Measurements from ENCODE around the gene HFE. TPM values are rescaled to one million over a fixed set of nuclear protein-coding genes. Genes with fewer than 3 reads are reported as not detected.

The HFE gene
- total RNA-seq, 2 experiments from 2014 or later: 0.69 to 0.72 TPM

- BruUV-seq (replicated peaks): no TSS peak
- Histone ChIP-seq H3K4me3 (ENCODE audit: low read depth, low read length, poor library complexity, severe bottlenecking) (no peak overlapping the region), H3K4me1 (ENCODE audit: insufficient read depth, low read length, poor library complexity, severe bottlenecking) (peaks cover 6% of the 10 kb centered on the region), H3K4me2 (ENCODE audit: low read length) (no peak overlapping the region), H3K9me3 (ENCODE audit: low read length) (no peaks in the 10 kb centered on the region), H3K9me2 (ENCODE audit: insufficient read depth, low read length) (no peaks in the 10 kb centered on the region), H3K36me3 (ENCODE audit: insufficient read depth, low read length) (no peaks in the 10 kb centered on the region), H2AFZ (ENCODE audit: low read length) (no peak overlapping the region), H3K79me2 (ENCODE audit: insufficient read depth, low read depth, low read length) (no peaks in the 10 kb centered on the region), H3K27ac (ENCODE audit: low read depth, low read length, poor library complexity, severe bottlenecking) (no peak overlapping the region), H4K20me1 (ENCODE audit: insufficient read depth, low read length) (no peaks in the 10 kb centered on the region)
- ChIA-PET CTCF (ENCODE audit: unreplicated experiment) (no interaction called here), POLR2A (interaction anchor here (1.0 to 4.3 kb wide), 5 partner anchors 8 to 22 kb away, joined by 3 to 21 read pairs (median 4); a partner anchor contains a TSS)
- DNase-seq (ENCODE audit: low spot score): no peak
- no peak for TF ChIP-seq EZH2phosphoT487 (IDR thresholded peaks at IDR 0.05; ENCODE audit: borderline replicate concordance, low read depth, low read length)
- no peak for TF ChIP-seq CTCF (conservative IDR thresholded peaks at IDR 0.05; ENCODE audit: low read length)
- intact Hi-C loops (cut with micrococcal nuclease; ENCODE audit: unreplicated experiment): no loop called here
These were observed 46.5 kb downstream of the HFE start for GRCh38 chr6:26133730-26134129.

GRCh38 chr6:26136321-26136720 lies 49.1 kb downstream of the HFE start:
- intact Hi-C loops (cut with micrococcal nuclease; ENCODE audit: unreplicated experiment): no loop called here

More at GRCh38 chr6:26136321-26136720, 49.1 kb downstream of the HFE start:
- Histone ChIP-seq H3K4me2 (ENCODE audit: low read length) (no peak overlapping the region), H3K79me2 (ENCODE audit: insufficient read depth, low read depth, low read length) (no peaks in the 10 kb centered on the region), H4K20me1 (ENCODE audit: insufficient read depth, low read length) (no peaks in the 10 kb centered on the region), H3K36me3 (ENCODE audit: insufficient read depth, low read length) (no peaks in the 10 kb centered on the region), H3K4me1 (ENCODE audit: insufficient read depth, low read length, poor library complexity, severe bottlenecking) (peaks cover 9% of the 10 kb centered on the region), H3K9me3 (ENCODE audit: low read length) (no peaks in the 10 kb centered on the region), H3K4me3 (ENCODE audit: low read depth, low read length, poor library complexity, severe bottlenecking) (no peak overlapping the region), H2AFZ (ENCODE audit: low read length) (no peak overlapping the region), H3K27ac (ENCODE audit: low read depth, low read length, poor library complexity, severe bottlenecking) (no peak overlapping the region), H3K9me2 (ENCODE audit: insufficient read depth, low read length) (no peaks in the 10 kb centered on the region)
- CTCF ChIA-PET (ENCODE audit: unreplicated experiment): no interaction called here
- TF ChIP-seq EZH2phosphoT487 (IDR thresholded peaks at IDR 0.05; ENCODE audit: borderline replicate concordance, low read depth, low read length) (no peak), CTCF (conservative IDR thresholded peaks at IDR 0.05; ENCODE audit: low read length) (no peak)
- no TSS peak for BruUV-seq (replicated peaks)
- DNase-seq (ENCODE audit: low spot score): no peak
- POLR2A ChIA-PET: interaction anchor here (0.6 to 4.3 kb wide), 7 partner anchors 10 to 1698 kb away, joined by 3 to 21 read pairs (median 5); a partner anchor contains a TSS

All from OCI-LY7 (cell line).